Heart left ventricle (tissue), 16 donors: ENCODE data around the gene PAX4. TPM values are rescaled to one million over a fixed set of nuclear protein-coding genes. Genes with fewer than 3 reads are reported as not detected.

Experiments
- ATAC-seq, 4 donors: fragments of 200-7000 bp; cut with Tn5 transposase; one replicate each; pipeline ENCODE4 v1.9.1; 2020 to 2022; ENCODE audit warnings: moderate library complexity in 4 of 4, mild to moderate bottlenecking in 3 of 4, moderate number of reproducible peaks in 1 of 4
- DNase-seq, 5 donors: peaks; one replicate each; pipeline ENCODE4 v3.0.0-alpha.2; 2020
- H3K27ac ChIP-seq, 12 donors: fragments of 200-600 bp; sonication (generic) in 4 of 12; one replicate each; pipeline versions ENCODE4 v1.5.0 to v1.8.0; 2016 to 2022; ENCODE audit warnings: mild to moderate bottlenecking in 2 of 12
- H3K27me3 ChIP-seq, 9 donors: fragments of 200-600 bp; sonication (generic) in 2 of 9; one replicate each; pipeline versions ENCODE4 v1.5.1 to v1.8.0; 2016 to 2022; ENCODE audit warnings: mild to moderate bottlenecking in 3 of 9
- H3K36me3 ChIP-seq, 9 donors: fragments of 200-600 bp; sonication (generic) in 2 of 9; one replicate each; pipeline versions ENCODE4 v1.5.0 to v1.8.0; 2018 to 2022; ENCODE audit warnings: mild to moderate bottlenecking in 2 of 9
- H3K4me1 ChIP-seq, 12 donors: fragments of 200-600 bp; sonication (generic) in 4 of 12; one replicate each; pipeline versions ENCODE4 v1.5.0 to v1.8.0; 2016 to 2022; ENCODE audit warnings: mild to moderate bottlenecking in 3 of 12
- H3K4me3 ChIP-seq, 12 donors: fragments of 200-600 bp; sonication (generic) in 4 of 12; one replicate each; pipeline versions ENCODE4 v1.5.0 to v1.8.0; 2017 to 2022; ENCODE audit warnings: mild to moderate bottlenecking in 9 of 12, moderate library complexity in 4 of 12
- H3K9me3 ChIP-seq, 12 donors: fragments of 200-600 bp; sonication (generic) in 4 of 12; one replicate each; pipeline versions ENCODE4 v1.5.0 to v1.8.0; 2016 to 2022; ENCODE audit warnings: mild to moderate bottlenecking in 1 of 12
- POLR2A ChIP-seq, 2 donors: fragments of 450-650 bp; IDR thresholded peaks; one replicate each; pipeline ENCODE4 v1.6.1; 2017; ENCODE audit warnings: antibody characterized with exemption in 2 of 2, mild to moderate bottlenecking in 2 of 2, moderate library complexity in 2 of 2
- WGBS, 4 donors: extraction: QIAGEN DNeasy Blood & Tissue Kit in 2 of 4; methylation state at CpG; one replicate each; pipeline versions ENCODE4 v1.1.5 to v1.1.7; 2013 to 2018; 5-methylcytosine and 5-hydroxymethylcytosine counted together
- intact Hi-C, 10 donors: fragments of 100-400 bp; cut with DNase I; formaldehyde crosslinking; loops; one replicate each; pipeline versions ENCODE4 v1.11.1 to v1.14.2; 2022
- polyA plus RNA-seq, 2 donors: library from polyadenylated mRNA; stranded (reverse); fragments of 200-250 nt; gene quantifications; one replicate each; pipeline ENCODE4 v1.2.3, GENCODE V29; 2013
- total RNA-seq, 9 donors: library from RNA; depleted of rRNA in 2 of 9; stranded (reverse); fragments of >200 nt in 2 of 9; fragmentation: NEBNext Ultra II Directional in 3 of 9; extraction: Animal tissue kit (Norgen Biotek cat#: 25700) in 3 of 9; gene quantifications; one replicate each; pipeline versions ENCODE4 v1.1.0 to v1.2.4, GENCODE V29; 2016 to 2023
- TF ChIP-seq, protein P1 (sequence below), 12 donors: fragments of 200-600 bp; sonication (generic) in 4 of 12; IDR thresholded peaks; one replicate each; pipeline versions ENCODE4 v1.5.0 to v1.8.0; 2018 to 2022; ENCODE audit warnings: antibody characterized with exemption in 12 of 12, mild to moderate bottlenecking in 5 of 12
- donor health status: ischemic (EF 13 %, LVEDD 7.1; RV severe dilation, severe dysfunction).
- donor health status: healthy with polysubstance abuse.
- donor health status: DM: no; HTN: yes; CAD: no.
- donor health status: DM: no; HTN: no; CAD: no.
- donor health status: ischemic (EF 25% LVEDD 6.9; RV normal size, moderate dysfunction).
- donor health status: ischemic (EF 25% LVEDD 5.7; RV mildly dilated, moderate dysfunction).
- donor health status: healthy.
- donor health status: DM: yes; HTN: yes; CAD: no.
- donor health status: ischemic (EF 35%, LVEDD 5.7; RV mildly dilated, moderate dysfunction).
- donor health status: nonischemic (EF 11% LVEDD 7.7; RV severe dilation, severe dysfunction).
- donor health status: DM: yes; HTN: yes; CAD: no.
- donor health status: PGD.
- donor health status: ischemic (EF 29% LVEDD 5.4; RV normal size, mild dysfunction).
- donor health status: nonischemic (EF 23%, LVEDD 6.1; RV moderate dilation, normal function).

The PAX4 gene
- total and polyA plus RNA-seq, 11 donors, result not detected

DNA sequence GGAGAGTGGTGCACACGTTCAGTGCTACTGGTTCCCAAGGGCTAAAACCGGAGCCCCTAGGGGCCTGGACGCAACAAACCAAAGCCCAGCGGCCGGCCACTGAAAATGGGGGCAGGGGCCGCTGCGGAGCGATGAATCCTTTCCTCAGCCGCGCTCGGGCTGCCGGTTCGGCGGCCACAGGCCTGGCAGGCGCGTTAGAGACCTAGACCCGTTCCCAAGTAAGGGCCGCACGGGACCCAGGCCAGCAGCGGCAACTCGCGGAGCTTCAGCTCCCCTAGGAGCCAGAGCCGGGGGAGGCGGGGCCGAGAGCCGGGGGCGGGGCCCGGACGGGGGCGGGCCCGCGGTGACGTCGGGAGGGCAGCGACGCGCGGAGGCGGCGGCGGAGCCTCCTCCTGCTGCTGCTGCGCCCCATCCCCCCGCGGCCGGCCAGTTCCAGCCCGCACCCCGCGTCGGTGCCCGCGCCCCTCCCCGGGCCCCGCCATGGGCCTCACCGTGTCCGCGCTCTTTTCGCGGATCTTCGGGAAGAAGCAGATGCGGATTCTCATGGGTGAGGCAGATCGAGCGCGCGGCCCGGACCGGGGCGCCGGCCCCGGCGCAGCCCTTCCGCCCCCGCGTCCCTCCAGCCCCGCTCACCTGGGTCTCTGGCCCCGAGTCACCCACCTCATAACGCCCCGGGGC, 29.8 kb downstream of the PAX4 start, which contains the start of gene ARF5:
Gene ARF5 (plus strand): TSS at position 393 of the 678 bp plus-strand sequence. CDS start 88 bp downstream, at position 481.
- Histone ChIP-seq H3K4me3 (peak within 1 kb of the TSS; percentile 83 to 100 (median 96)), H3K36me3 (peaks cover 0 to 33% (median 26%) of the 10 kb centered on the region in 9 donors), H3K9me3 (no peaks in the 10 kb centered on the region), H3K27ac (peak within 1 kb of the TSS; percentile 51 to 95 (median 92)), H3K4me1 (peaks cover 10 to 49% (median 34%) of the 10 kb centered on the region in 12 donors), H3K27me3 (no peaks in the 10 kb centered on the region)
- WGBS, 4 donors, result 0 to 3% (median 1%) methylated on average over 18 to 77 of the region's 77 CpGs
- TF ChIP-seq POLR2A (IDR thresholded peaks at IDR 0.05), result peak; percentile 69 to 78
- TF ChIP-seq, protein P1, sequence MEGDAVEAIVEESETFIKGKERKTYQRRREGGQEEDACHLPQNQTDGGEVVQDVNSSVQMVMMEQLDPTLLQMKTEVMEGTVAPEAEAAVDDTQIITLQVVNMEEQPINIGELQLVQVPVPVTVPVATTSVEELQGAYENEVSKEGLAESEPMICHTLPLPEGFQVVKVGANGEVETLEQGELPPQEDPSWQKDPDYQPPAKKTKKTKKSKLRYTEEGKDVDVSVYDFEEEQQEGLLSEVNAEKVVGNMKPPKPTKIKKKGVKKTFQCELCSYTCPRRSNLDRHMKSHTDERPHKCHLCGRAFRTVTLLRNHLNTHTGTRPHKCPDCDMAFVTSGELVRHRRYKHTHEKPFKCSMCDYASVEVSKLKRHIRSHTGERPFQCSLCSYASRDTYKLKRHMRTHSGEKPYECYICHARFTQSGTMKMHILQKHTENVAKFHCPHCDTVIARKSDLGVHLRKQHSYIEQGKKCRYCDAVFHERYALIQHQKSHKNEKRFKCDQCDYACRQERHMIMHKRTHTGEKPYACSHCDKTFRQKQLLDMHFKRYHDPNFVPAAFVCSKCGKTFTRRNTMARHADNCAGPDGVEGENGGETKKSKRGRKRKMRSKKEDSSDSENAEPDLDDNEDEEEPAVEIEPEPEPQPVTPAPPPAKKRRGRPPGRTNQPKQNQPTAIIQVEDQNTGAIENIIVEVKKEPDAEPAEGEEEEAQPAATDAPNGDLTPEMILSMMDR (IDR thresholded peaks at IDR 0.05), result no peak
- DNase-seq (peak; percentile 89 to 94 (median 92)), ATAC-seq (peak; percentile 82 to 95 (median 92))
- intact Hi-C loops, result loop anchor here in 9 of 10 donors (2.0 to 10.0 kb wide), 5 partner anchors 59 to 196 kb away; partner anchors contain the start of genes ZNF800 (in 5 of the 9) and SND1 (in 2 of the 9)

DNA sequence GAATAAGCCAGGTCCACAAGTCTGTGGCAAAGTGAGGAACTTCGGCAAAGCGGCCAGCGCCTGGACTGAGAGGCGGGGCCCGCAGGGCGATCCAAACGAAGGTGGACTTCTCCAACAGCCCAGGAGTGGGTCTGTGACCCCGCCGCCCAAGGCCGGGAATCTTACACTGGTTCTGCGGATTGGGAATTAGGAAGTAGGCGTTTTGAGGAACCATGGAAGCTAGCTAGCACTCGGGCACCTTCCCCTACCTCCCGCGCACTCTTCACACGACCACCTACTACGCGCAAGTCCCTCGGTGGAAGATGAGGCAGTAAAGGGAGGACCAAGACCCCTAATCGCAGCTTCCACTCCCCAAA, 30.3 kb downstream of the PAX4 start:
- Histone ChIP-seq H3K4me1 (peaks cover 10 to 54% (median 39%) of the 10 kb centered on the region in 12 donors), H3K27ac (peak overlapping the region; percentile 51 to 95 (median 92)), H3K9me3 (no peaks in the 10 kb centered on the region), H3K36me3 (peaks cover 0 to 33% (median 31%) of the 10 kb centered on the region in 9 donors), H3K4me3 (peak overlapping the region; percentile 83 to 100 (median 96)), H3K27me3 (no peaks in the 10 kb centered on the region)
- peak in 3 of 5 donors; percentile 30 to 43 (median 33) for DNase-seq
- ATAC-seq, result no peak
- 50 to 61% (median 53%) methylated on average over 20 of the region's 20 CpGs for WGBS, 4 donors
- TF ChIP-seq, protein P1 (IDR thresholded peaks at IDR 0.05), result no peak
- no peak for TF ChIP-seq POLR2A (IDR thresholded peaks at IDR 0.05)
- intact Hi-C loops, result loop anchor here in 9 of 10 donors (2.0 to 10.0 kb wide), 6 partner anchors 59 to 195 kb away; partner anchors contain the start of genes ZNF800 (in 6 of the 9) and SND1 (in 2 of the 9)

DNA sequence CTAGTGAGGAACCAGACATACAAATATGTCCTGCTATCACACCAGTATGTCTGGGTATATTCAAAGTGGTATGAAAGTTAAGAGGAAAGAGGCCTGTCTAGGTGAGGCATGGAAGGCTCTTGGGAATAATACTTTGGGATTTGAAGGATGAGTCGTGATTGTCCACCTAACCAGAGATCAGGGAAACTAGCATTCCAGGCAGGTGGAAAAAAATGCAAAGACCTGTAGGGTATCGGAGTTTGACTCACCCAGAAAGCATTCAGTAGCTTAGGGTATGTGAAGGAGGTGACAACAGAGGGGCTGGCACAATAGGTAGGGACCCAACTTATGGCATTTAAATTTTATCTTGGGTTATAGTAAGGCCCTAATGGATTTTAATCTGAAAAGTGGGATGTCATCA, 31.6 kb downstream of the PAX4 start:
- 88 to 96% (median 91%) methylated on average over 2 of the region's 2 CpGs for WGBS, 4 donors
- Histone ChIP-seq H3K9me3 (no peaks in the 10 kb centered on the region), H3K27ac (peak overlapping the region in 1 of 12 donors; percentile 93), H3K4me1 (peaks cover 19 to 67% (median 52%) of the 10 kb centered on the region in 12 donors), H3K27me3 (no peaks in the 10 kb centered on the region), H3K36me3 (peaks cover 0 to 40% (median 34%) of the 10 kb centered on the region in 9 donors), H3K4me3 (peak overlapping the region in 1 of 12 donors; percentile 73)
- TF ChIP-seq POLR2A (IDR thresholded peaks at IDR 0.05), result no peak
- intact Hi-C loops, result loop anchor here in 7 of 10 donors (2.0 to 10.0 kb wide), 4 partner anchors 66 to 194 kb away; partner anchors contain the start of genes ZNF800 (in 6 of the 7) and SND1 (in 2 of the 7)
- no peak for ATAC-seq
- DNase-seq, result no peak

DNA sequence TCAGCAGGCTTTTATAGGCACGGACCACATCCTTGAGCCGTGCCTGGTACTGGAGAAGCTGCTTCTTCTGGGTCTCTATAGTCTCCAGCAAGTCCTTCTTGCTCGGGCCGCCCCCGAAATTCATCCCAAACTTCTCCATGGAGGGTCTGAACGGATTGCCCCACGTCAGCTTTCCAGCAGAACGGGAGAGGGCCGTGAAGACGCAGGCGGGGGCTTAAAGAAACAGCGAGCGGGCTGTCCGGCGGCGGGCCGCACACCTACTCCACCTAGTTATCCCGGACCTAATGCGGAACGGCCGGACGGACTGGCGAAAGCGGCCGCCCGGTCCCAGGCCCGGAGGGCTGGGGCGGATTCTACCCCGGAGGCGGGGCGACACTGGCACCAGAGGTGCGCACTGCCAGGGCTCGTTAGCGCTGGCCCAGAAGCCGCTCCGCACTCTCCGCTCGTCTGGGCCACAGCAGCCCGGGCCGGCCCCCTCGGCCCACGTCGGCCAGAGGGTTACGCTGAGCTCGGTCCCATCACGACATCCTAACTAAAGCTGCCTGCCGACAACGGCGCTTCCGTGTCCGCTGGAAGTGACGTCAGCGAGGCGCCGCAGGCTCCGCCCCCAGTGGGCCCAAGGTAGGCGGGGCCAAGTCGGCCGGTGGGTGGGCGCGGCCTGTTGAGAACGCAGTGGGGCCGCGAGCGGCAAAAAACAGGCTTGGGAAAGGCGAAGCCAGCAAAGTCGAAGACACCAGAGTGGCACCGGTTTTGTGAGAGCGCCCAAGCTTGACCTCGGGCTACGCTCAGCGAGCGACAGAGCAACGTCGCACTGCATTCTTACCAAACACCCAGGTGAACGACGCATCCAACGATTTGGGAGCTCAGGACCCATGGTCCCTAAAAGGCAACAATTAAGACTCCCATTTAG, 32.6 kb downstream of the PAX4 start, which contains the start of gene GCC1:
Gene GCC1 (minus strand): TSS at position 553 of the 910 bp plus-strand sequence. CDS start 414 bp downstream, at position 139.
- Histone ChIP-seq H3K9me3 (no peaks in the 10 kb centered on the region), H3K27me3 (no peaks in the 10 kb centered on the region), H3K4me3 (peak within 1 kb of the TSS; percentile 53 to 99 (median 82)), H3K36me3 (peaks cover 0 to 38% (median 33%) of the 10 kb centered on the region in 9 donors), H3K4me1 (peaks cover 19 to 77% (median 57%) of the 10 kb centered on the region in 12 donors), H3K27ac (peak within 1 kb of the TSS; percentile 14 to 95 (median 90))
- 2 to 7% (median 3%) methylated on average over 35 to 78 of the region's 78 CpGs for WGBS, 4 donors
- intact Hi-C loops, result loop anchor here in 6 of 10 donors (5.0 to 10.0 kb wide), 3 partner anchors 67 to 193 kb away; partner anchors contain the start of genes ZNF800 (in 5 of the 6) and SND1 (in 2 of the 6)
- DNase-seq (peak; percentile 92 to 97 (median 93)), ATAC-seq (peak; percentile 75 to 91 (median 86))
- TF ChIP-seq, protein P1 (IDR thresholded peaks at IDR 0.05), result no peak
- peak in 1 of 2 donors; percentile 95 for TF ChIP-seq POLR2A (IDR thresholded peaks at IDR 0.05)
